Hematopoietic multipotent progenitor cell treated with erythropoietin and hydrocortisone succinate and interleukin-3 and kit ligand, for 8 days (in vitro differentiated cells): ENCODE results near the gene AFG1L.

ENCODE experiments used
- DNase-seq: peaks from one replicate; pipeline ENCODE4 v3.0.0-alpha.2; 2015

The AFG1L gene

DNA sequence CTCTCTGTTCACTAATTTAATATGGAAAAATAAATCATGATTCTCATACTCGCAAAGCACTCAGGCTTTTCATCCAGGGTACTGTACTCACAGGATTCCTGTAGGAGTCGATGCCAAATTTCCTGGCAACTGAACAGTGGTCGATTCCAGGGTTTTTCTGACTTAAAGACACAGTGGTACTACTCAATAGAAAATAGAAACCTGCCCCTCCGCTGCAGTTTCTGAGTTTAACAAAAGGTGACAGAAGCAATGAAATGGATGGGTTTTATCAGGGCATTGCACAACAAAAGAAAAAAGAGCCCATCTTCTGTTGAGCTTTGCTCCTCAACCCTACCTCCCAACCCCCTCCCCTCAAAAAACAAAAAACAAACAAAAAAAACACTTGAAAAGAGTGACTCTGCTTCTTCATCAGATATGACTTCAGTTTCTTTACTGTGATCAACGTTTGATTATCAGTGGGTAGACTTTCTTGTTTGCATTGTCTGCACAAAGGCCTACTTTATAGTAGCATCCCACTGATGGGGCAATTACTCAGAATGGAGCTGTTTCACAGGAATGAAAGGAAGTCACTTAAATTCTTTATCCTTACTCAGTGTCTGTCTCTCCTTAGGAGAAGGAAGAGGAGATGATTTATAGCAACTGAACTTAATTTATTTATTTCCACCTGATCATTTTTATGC lies 169.7 kb downstream of the AFG1L start:
- DNase-seq, result no peak

DNA sequence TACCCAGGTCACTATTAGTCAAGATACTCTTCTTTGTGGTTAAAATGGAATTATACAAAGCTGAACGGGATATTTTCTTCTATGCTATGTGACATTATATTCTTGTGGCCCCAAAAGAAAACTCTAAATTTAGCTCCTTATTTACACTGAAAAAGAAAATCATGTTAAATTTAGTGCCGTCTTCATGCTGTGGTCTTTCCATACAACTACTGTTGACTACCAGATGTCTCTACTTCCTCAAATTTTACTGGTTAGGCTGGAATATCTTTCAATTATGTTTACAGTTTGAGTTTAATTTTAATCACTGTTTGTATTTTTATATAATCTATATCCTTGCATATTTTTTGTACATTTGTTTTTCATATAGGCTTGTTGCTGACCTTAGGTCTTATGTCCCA lies 170.2 kb downstream of the AFG1L start:
- DNase-seq, result no peak

DNA sequence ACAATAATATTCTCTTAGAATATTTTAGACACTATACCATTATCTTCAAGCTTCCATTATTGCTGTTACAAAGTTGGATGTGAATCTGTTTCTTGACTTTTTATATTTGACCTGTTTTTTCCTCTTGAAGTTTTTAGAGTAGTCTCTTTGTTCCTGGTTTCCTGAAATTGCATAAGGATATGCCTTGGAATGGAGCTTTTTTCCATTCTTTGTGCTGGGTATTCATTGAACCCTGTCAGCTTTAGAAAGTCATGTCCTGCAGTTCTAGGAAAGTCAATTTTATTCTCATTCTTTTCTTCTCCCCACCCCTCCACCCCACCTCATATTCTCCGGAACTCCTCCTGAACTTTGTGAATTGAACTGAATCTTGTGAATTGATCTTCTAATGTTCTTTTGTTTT lies 173.5 kb downstream of the AFG1L start:
- DNase-seq, result no peak

DNA sequence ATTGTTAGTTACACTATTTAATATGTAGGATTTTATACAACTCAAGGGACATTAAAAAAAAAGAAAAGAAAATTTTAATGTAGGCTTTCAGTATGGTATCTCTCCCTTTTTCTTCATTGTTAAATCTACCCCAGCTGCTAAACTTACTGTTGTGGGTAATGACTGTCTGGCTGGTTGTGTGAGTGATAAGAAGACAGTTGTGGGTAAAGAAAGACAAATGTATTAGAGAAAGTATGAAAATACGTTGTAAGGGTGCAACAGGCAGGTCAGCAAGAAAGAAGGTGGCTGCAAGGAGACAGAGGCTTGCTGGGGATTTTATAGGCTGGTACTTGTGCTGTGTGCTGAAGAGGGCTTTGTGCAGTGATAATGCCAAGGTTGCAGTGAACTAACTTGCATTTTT lies 174.5 kb downstream of the AFG1L start:
- peak; percentile 68 for DNase-seq

DNA sequence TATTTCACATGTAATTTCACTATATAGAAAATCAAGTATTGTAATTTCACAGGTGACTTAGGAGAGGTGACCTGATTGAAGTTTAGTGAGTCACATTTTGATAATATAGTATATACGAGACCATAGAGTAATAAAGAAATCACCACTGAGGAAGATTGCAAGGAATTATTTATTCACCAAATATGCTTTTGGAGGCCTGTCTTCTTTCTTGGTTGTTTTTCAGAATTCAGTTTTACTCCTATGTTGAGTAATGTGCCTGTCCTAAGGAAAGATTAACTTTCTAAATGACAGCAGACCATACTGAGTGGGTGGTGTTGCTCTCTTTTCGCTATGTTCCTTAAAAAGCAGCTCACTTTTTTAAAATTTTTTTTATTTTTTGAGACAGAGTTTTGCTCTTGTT lies 178.3 kb downstream of the AFG1L start:
- no peak for DNase-seq

DNA sequence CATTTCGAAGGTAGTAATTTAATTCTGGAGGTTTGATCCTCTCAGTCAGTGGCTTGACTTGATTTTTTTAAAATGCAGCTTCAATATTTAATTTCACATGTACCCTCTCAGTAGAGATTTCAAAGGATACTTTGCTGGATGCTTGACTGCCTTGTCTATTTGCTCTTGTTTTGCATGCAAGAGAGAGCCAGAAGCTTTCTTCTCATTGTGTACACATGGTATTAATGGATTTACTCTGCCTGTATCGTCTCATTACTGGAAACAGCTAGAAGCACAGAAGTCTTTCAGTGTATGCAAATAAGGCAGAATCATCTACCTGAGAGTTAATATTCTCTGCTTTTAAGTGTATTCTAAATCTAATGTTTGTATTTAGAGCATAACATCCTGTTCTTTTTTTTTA lies 181.5 kb downstream of the AFG1L start:
- no peak for DNase-seq

DNA sequence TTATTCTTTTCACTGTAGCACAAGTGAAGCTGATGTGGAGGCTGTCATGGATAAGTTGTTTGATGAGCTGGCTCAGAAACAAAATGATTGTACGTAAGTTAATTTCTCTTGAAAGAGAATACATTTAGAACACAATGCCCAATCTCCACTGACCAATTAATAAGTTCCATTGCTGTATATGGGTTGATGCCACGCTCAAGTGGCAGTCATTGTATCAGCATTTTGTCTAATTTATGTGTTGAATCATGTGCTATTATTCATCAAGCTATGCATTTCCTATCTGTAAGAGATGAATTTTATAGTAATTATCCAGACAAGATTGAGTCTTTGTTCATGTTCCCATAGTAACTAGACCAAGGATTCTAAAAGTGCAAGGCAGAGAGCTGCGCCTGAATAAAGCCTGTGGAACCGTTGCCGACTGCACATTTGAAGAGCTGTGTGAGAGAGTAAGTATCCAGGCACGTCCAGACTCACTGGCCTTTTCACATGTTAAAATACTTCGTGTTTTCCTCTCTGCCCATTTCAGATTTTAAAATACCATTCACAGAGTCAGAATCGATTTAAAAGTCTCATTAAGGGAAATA lies 182.1 kb downstream of the AFG1L start:
- no peak for DNase-seq

DNA sequence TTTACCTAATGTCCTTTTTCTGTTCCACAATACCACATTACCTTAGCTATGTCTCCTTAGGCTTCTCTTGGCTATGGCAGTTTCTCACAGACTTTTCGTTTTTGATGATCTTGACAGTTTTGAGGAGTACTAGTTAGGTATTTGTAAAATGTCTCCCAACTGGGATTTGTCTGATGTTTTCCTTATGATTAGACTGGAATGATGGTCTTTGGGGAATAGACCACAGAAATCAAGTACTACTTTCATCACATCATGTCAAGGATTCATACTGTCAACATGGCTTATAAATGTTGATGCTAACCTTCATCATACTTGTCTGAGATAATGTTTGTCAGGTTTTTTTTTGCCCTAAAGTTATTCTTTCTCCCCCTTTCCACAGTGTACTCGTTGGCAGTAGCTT lies 187.7 kb downstream of the AFG1L start:
- no peak for DNase-seq

DNA sequence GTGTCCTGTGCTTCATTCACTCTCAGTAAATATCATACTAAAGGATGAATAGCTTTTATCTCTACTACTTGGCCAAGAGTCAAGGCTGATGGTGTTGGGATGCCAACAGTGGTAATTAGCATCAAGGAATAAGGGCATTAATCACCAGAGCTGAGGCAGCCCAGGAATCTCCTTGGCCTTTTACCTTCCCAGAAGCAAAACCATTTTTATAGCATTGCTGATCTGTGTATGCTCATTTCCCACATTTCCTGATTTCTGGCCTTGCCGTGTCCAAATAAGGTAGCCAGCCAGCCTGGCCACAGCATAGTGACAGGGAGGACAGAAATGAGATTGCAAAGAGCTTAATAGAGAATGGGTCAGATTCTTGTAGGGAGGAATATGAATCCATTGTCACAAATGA lies 189.2 kb downstream of the AFG1L start:
- no peak for DNase-seq

DNA sequence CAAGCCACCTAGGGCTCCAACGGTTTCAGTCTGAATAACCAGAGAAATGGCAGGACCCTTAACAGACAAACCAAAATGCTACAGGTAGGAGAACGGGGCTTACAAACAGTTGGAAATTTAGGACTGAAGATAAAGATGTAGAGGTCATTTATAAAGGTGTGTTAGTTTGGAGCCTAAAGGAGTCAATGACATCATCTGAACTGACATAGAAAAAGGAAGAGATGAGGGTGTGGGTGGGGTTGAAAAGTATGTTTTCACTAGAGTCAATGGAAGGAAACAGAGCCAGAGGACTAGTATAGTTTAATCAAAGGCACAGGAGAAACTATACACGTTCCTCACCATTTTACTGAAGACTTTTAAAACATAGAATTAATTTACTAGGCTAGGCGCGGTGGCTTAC lies 194.8 kb downstream of the AFG1L start:
- no peak for DNase-seq

DNA sequence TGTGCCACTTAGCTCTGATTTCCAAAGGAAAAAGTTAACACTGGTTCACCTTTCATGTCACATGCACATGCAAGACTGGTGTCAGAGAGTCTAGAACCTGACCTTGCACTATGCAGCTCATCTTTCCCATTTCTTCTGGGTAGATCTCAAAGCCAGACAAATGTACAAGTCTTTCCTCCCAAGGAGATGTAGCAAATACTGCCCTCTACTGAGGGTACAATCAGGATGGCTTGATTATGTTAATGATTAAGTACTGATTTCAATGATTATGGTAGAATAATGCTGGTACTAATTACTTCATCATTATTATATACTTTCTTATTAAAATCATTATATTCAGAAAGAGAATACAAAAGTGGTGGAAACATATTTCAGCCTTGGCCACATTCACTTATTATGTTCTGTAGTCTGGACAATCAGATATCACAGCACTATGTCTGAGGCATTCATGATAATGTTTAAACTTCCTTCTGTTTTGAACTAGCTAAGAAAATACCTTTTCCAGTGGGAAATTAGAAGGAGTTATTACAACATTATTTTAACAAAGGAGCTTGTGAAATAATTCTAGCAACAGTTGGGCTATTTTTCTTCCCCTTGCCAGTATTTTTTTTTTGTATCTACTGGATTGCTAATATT lies 197.4 kb downstream of the AFG1L start:
- DNase-seq, result peak; percentile 70

DNA sequence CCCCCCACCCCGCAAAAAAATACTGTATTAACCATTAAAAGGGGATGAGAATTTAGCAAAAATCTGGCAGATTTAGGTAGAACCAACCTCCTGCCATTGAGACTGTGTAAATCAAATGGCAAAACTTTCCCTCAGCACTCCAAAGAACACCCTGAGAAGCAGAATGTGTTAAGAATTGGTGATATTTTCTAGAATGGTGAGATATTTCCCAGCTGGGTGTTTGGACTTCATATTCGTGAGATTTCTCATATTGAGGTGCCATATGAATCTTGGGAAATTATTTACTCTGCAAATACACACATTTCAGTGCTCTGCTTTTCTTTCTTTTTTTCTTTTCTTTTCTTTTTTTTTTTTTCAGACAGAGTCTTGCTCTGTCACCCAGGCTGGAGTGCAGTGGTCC lies 199.6 kb downstream of the AFG1L start:
- DNase-seq, result no peak

DNA sequence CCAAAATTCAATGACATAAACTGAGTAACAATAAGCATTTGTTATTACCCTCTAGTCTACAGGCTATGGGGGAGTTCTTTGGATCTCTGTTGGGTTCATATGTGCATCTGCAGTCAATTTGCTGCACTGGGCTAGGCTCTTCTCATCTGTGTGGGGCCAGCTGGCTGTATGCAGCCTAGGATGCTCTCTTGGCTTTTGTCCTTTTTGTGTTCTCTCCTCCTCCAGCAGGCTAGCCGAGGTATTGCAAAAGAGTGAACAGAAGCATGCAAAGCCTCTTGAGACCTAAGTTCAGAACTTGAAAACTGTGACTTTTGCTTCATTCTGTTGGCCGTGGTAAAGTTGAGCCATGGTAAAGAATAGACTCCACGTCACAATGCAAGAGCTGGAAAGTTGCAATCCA lies 203.0 kb downstream of the AFG1L start:
- DNase-seq, result peak; percentile 64

DNA sequence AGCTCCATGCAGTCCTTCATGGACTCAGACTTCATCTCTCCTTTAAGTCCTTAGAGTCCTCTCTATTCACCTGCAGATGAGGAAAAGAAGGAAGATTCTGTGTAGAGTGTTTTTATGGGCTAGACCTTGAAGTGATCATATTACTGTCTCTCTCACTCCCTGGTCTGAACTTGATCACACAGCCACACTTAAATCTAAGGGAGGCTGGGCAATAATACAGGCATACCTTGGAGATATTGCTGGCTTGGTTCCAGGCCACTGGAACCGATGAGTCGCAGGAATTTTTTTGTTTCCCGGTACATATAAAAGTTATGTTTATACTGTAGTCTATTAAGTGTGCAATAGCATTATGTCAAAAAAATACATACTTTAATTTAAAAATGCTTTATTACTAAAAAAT lies 206.7 kb downstream of the AFG1L start:
- no peak for DNase-seq

DNA sequence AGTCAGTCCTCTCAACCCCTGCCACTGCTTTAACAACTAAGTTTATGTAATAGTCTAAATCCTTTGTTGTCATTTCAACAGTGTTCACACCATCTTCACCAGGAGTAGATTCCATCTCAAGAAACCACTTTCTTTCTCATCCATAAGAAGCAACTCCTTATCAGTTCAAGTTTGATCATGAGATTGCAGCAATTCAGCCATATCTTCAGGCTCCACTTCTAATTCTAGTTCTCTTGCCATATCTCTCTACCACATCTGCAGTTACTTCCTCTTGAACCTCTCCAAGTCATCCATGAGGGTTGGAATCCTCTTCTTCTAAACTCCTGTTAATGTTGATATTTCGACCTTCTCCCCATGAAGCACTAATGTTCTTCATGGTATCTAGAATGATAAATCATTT lies 208.0 kb downstream of the AFG1L start:
- DNase-seq, result peak; percentile 25

DNA sequence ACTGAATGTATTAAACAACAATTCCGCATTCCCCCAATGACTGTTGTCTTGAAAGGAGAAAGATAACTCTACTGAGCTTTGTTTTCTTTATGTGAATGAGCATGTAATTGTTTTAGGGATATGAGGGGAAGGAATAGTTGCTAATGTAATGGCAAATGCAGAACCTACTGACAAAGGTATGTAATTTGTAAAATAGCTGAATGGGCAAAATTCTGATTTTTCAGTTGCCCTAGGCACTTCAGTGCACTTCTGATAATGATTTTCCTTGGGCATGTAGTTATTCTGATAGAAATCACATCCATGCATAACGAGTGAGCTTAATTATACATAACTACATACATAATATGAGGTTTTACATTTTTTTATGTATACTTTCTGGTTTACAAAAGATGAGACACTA lies 212.5 kb downstream of the AFG1L start:
- no peak for DNase-seq

DNA sequence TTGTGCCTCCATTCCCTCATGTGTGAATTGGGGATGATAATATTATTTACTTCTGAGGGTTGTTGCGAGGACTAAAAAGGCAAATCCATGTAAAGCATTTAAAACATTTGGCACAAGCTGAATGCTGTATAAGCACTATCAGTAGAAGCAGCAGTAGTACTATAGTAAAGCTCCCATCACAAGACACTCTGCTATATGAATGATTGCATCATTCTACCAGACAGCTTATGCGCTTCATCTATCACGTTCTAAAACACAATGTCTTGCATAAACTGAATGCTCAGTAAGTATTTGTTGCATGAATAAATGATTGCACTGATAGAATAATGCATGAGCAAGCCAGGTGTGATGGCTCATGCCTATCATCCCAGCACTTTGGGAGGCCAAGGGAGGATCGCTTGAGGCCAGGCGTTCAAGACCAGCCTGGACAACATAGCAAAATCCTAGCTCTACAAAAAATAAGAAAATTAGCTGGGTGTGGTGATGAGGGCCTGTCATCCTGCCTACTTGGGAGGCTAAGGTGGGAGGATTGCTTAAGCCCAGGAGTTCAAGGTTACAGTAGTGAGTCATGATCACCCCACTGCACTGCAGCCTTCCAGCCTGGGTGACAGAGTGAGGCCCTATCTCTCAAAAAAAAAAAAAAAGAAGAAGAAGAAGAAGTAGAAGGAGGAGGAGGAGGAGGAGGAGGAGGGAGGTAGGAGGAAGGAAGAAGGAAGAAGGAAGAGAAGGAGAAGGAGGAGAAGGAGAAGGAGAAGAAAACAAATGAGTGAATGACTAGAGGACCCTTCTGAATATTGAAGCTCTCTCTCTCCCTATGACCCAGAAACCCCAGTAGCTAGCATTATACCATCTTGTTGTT lies 215.8 kb downstream of the AFG1L start:
- no peak for DNase-seq

DNA sequence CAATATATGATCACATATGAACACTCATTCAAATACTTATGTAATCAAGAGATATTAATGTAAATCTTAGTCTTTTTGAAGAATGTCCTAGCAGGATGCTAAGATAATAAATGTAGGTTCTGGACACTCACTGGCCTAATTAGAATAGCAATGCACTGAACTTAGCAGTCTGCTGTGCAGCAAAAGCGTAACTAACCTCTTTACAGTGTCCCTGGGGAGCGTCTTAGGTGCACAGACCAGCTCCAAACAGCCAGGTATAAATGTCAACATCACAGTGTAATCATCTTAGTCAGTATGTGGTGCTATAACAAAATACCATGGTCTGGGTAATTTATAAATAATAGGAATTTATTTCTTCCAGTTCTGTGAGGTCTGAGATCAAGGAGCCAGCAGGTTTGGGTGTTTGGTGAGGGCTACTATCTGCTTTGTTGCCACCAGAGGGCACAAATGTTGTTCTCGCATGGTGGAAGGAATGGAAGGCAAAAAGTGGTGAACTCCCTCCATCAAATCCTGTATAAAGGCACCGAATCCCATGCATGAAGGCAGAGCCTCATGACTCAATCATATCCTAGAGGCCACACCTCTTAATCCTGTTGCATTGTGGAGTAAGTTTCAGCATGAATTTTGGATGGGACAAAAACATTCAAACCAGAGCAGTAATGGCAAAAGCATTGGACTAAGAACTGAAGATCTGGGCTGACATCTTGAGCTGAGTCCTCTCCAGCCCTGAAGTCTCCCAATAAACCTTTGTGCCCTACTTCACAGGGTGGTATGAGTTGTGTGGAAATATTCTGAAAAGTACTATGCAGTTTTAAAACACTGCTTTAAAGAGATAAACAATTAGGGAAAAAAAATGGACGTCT lies 224.1 kb downstream of the AFG1L start:
- DNase-seq, result peak; percentile 51

DNA sequence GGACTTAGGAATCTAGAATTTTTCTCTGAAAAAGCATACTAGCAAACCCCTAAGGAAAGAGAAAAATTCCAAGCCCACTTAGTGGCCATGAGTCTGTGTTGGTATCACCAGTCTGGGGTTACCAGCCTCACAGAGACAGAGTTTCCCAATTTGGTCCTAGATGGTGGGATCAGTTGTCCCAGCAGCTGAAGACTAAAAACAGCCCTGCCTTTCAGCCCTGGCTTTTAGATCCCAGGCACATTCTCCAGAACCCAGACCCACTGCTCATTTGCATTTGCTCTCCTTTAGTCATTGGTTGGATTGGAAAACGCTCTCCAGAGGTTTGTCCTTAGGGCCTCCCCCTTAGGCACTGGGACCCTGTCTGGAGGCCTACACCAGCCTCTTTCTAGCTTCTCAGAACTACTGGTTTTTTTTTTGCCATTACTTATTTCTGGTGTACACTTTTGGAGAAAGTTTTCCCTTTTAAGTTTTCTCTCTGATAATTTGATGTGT lies 226.8 kb downstream of the AFG1L start:
- no peak for DNase-seq

DNA sequence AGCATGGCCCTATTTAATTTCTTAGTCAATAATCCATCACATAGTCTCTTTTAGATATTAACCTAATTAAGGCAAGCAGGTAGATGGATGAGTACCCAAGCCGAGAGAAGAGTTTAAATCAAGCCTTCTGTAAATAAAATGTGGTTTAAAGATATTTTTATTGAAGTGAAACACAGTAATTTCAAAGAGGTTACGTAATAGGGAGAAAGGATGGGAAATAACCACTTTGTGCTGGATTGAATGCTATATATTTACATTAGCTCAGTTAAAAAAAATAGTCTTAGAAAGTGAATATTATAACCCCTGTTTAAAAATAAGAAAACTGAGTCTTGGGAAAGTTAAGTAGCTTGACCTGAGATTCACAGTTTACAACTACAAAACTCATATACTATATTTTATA lies 228.8 kb downstream of the AFG1L start:
- DNase-seq, result no peak

DNA sequence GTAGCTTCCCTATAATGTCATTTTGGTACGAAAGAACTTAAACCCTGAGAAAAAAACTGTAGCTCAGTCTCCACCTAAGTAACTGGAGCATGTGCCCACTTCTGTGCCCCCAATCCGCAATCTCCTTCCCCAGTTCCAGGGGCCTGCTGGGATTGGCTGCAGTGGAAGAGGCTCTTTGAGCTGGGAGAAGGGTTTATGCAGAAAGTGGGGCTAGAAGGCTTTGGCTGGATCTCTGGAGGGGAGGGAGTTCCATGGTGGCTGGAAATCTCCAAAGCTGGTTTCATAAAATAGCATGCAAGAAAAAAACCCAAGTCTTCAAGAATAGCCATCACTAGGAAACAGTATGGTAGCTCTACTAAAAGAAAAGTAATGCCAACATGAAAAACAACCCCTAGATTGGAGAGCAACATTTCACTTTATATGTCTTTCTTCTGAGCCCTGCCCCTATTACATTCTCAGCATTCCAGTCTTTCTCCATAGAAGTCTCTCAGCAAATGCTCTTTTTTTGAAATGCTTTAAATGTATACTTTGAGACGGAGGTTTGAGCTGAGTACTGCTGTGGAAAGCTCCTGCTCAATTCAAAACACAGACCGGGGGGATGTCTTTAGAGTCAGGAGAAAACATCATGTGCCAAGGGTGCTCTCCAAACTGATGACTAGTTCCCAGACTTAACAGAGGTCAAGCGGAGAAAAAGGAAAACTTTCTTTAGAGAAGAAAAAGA lies 229.8 kb downstream of the AFG1L start:
- DNase-seq, result no peak

DNA sequence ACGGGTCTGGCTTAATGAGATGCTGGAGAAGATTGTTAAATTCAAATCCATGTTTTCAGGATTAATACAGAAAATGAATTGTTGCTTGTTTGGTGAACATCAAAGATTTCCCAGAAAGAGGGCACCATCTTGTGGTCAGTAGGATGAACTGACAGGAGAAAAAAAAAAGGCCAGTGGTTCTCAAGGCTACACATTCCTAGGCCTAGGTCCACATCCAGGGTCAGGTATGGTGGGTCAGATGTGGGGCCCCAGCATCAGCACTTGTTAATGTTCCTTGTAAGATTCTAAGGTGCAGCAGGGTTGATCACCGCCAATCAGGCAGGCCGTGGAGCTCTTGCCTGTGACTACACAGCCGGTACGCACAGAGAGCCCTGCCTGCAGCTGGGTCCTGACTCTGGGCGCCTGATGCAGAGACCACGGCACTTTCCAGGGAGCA lies 231.9 kb downstream of the AFG1L start:
- peak; percentile 57 for DNase-seq
